Measurements from ENCODE around the gene ADAMTS20.
"Not testable (repeated sequence)": the region's sequence is repeated elsewhere in the genome, so short reads cannot be mapped to it uniquely, and the experiment has no call there.

The ADAMTS20 gene

DNA sequence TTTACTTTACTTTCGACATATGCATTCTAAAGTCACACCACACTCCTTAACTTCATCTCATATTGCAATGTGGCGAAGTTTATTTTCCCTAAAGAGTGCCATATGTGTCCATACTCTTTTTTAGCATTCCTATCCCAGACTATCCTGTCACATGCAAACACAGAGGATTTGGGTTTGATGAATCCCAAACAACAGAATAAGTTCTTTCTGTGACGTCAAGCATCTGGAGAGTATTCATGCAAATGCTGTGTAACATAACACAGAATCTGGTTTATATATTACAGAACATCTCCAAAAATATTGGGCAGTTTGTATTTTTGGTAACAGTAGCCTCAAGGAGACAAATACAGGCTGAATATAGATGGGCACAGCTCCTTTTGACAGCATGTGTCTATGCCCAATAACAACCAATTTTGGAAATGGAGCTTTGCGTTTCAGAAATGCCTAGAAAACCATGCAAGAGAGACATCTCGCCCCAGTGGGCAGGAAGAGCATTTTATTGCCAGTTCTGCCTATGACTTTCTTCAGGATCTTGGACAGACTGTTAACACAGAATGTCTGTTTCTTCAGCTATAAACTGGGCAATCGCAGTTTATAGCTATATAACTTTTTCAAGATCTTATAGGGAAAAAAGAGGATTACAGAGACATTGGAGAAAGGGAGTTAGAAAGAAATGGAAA, 190.8 kb downstream of the ADAMTS20 start:
- DNase-seq, result no peak

DNA sequence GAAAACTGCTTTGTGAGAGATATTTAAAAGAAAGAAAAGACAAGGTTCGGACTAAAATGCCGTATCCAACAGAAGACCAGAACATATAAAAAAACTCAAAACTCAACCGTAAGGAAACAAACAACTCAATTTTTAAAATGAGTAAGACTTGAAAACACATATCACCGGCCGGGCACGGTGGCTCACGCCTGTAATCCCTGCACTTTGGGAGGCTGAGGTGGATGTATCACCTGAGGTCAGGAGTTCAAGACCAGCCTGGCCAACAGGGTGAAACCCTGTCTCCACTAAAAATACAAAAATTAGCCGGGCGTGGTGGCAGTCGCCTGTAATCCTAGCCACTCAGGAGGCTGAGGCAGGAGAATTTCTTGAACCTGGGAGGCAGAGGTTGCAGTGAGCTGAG, 192.0 kb downstream of the ADAMTS20 start:
- not testable (repeated sequence) for DNase-seq

DNA sequence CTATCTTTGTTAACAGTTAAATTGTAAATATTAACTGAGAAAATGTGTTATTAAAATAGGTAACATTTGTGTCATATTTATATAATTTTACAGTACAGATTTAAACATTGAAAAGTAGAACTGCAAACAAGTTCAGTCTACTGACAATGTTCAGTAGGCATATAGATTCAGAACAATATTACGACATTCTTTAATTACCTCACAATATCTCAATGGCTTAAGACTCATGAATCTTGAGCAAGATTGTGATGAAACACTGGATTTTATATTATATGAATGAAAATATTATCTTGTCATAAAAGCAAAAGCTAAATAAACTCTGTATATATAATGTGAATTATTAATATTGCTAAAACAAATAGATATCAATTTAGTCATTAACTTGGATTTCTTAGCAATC, 194.9 kb downstream of the ADAMTS20 start:
- DNase-seq, result no peak

DNA sequence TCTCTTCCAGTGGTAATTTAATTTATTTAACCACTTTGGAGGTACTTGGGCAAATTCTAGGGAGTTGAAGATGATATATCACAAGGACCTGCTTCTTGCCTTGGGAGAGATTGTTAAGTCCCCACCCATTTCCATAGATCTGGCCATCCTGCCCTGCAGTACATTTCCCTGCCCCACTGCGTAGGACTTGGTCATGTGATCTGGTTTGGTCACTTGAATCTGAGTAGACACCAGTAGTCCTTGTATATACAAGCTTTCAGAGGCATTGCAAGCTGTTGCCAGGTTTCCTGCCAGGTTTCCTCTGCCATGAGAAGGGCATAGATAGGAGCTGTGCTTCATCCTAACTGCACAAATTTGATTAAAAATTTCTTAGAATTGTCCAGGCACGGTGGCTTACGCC, 200.0 kb downstream of the ADAMTS20 start:
- DNase-seq, result no peak

- DNase-seq, result no peak
Observed at GRCh38 chr12:43349863-43350262, 202.1 kb downstream of the ADAMTS20 start.

DNA sequence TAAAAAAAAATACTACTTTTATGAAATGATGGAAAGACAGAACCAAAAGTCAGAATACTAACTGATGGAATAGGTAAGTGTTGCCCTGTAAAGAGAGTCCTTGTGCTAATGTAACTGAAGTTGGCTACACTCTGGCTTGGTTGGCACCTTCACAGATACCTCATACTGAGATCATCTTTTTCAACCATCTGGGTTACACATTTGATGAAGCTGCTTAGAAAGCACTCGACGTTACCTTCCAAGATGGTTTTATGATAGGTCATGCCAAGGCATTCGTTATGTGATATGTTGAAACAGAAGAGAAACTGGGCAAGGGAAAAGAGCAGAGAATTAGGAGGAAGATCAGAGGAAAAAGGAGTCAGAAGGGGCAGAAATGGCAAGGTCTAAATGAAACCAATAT, 203.8 kb downstream of the ADAMTS20 start:
- DNase-seq, result no peak

DNA sequence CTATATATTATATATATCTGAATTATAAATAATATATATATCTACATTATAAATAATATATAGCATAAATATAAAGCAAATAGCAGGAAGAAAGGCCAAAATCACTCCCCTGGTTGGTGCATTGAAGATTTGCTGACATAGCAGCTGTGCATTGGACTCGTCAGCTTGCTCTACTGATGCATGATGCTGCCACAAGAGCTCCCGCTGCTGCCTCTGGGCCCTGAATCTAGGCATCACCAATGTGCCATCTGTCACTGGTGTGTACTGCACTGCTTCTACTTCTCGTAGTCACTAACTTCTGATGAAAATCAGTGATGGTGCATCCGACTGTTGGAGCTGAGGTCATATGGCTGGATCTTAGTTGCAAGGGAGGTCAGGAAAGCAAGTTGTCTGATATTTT, 205.0 kb downstream of the ADAMTS20 start:
- no peak for DNase-seq

- no peak for DNase-seq
Observed at GRCh38 chr12:43345023-43345422, 207.0 kb downstream of the ADAMTS20 start.

DNA sequence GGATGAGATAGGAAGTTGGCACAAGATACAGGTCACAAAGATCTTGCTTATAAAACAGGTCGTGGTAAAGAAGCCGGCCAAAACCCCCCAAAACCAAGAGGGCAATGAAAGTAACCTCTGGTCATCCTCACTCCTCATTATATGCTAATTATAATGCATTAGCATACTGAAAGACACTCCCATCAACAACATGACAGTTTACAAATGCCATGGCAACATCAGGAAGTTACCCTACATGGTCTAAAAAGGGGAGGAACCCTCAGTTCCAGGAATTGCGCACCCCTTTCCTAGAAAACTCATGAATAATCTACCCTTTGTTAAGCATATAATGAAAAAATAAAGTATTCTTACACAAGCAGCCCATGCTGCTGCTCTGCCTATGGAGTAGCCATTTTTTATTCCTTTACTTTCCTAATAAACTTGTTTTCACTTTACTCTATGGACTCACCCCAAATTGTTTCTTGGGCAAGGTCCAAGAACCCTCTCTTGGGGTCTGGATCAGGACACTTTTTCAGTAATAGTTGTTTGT, 210.2 kb downstream of the ADAMTS20 start:
- DNase-seq, result not testable (repeated sequence)

- DNase-seq, result no peak
Observed at GRCh38 chr12:43338848-43339526, 213.0 kb downstream of the ADAMTS20 start.

- no peak for DNase-seq
Observed at GRCh38 chr12:43337571-43338444, 214.2 kb downstream of the ADAMTS20 start.

- DNase-seq, result no peak
Observed at GRCh38 chr12:43336962-43337555, 214.9 kb downstream of the ADAMTS20 start.

DNA sequence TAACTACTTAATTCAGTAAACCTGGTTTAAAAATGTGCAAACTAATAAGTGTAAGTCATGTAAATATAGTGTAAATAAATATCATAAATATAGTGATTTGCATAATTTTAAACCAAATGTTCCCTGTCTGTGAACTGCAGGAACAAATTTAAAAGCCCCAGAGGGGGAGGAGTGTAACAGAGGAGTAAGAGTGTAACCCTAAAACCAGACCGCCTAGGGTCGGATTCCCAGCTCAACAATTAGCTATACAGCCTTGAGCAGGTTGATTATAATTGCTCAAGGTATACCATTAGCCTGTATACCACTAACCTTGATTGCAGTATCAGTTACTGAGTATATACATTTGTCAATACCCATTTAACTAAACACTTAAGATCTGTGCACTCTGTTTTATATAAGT, 218.4 kb downstream of the ADAMTS20 start:
- DNase-seq, result no peak

DNA sequence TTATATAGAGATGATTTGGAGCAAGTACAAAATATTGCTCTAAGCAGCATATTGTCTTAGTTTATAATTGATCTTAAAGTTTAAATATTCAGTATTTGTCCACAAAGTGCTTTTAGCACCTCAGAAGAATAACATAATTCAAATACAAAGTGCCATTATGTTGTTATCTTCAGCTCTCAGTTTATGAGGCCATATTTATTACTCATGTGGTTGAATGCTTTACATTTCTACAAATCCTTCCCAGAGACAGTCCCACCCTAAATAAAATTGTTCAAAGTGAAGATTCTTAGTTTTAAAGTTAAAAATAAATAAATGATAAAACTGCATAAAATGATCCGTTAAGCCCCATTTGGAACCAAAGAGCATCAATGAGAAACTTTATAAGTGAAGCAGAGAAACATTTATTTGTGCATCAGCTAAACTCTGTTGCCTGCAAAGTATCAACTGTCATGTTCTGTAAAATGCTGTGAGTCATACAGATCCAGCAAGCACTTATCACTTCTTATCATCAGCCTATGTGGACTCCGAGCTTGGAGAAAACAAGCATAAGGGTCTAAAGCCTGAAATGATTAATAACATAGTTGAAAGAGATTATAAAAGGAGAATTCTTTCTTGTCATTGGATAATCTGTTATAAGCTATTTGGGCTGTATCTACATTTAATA, 218.9 kb downstream of the ADAMTS20 start:
- no peak for DNase-seq

- no peak for DNase-seq
Observed at GRCh38 chr12:43331935-43332334, 220.1 kb downstream of the ADAMTS20 start.

- no peak for DNase-seq
Observed at GRCh38 chr12:43329375-43329774, 222.6 kb downstream of the ADAMTS20 start.

DNA sequence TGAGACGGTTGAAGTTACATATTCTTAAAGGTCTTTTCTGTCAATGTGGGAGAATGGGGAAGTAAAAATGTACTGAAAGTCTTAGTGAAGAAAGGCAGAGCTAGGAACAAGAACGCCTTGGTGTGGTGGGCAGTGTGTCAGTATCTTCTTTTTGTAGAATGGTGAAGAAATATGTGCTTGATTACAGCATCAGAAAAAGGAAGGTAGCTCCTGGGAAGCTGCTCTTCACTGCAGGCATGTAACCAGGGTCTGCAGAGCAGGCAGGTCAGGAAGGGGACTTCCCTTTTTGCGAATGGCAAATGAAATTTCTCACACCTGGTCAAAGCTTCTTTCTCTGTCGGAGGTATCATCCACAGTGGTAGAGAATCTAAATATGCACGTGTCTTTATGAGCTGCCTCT, 226.2 kb downstream of the ADAMTS20 start:
- no peak for DNase-seq

- DNase-seq, result no peak
Observed at GRCh38 chr12:43320281-43320680, 231.7 kb downstream of the ADAMTS20 start.

GRCh38 chr12:43318021-43318420, 234.0 kb downstream of the ADAMTS20 start:
- DNase-seq, result no peak

DNA sequence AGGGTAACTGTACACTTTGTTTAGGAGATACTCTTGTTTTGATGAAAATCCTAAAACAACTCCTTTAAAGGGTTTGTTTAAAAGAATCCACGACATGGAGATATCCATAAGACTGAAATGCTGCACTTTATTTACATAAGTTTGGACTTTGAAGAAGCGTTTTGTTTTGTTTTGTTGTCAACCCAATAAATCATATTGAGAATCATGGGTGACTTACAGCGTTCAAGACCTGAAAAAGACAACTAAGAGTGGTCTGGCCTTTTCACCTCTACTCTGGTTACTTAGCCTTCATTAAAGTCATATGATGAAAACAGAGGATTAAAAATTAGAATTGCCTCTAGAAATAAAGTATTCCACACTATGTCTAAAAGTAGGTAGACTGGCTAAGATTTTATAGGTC, 234.8 kb downstream of the ADAMTS20 start:
- DNase-seq, result no peak

GRCh38 chr12:43316520-43316919, 235.5 kb downstream of the ADAMTS20 start:
- DNase-seq, result no peak

DNA sequence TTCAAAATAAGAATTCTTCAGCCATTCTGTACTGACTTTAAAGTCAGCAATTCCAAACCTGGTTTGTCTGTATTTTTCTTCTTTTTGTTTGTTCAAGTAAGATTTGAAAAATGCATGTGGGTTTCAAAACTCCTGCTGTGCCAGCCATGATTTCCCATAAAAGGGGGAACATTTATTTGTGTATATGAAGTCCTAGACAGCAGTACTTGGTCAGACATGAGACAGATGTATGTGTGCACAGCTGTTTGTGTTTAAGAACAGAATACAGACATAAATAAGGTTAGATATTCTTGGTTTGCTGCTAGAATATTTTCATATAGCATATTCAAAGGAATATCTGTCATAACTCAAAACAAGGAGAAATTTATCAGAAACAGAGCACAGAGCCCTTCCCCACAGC, 236.0 kb downstream of the ADAMTS20 start:
- DNase-seq, result no peak
